Activated CD8-positive, alpha-beta memory T cell treated with anti-CD3 and anti-CD28 coated beads for 48 hours (primary cell): ENCODE data around the gene ISX.

ENCODE experiments used
- DNase-seq, 3 experiments: peaks; one replicate each; pipeline ENCODE4 v3.0.0-alpha.2; 2020; ENCODE audit warnings: low read depth in 2 of 3, low spot score in 2 of 3

Gene ISX

GRCh38 chr22:35109616-35110015 is 43.7 kb downstream of the ISX start:
- no peak for DNase-seq

GRCh38 chr22:35111244-35111643 is 45.3 kb downstream of the ISX start:
- DNase-seq, result no peak

GRCh38 chr22:35113341-35113740 is 47.4 kb downstream of the ISX start:
- no peak for DNase-seq

GRCh38 chr22:35114131-35114980 is 48.4 kb downstream of the ISX start:
- no peak for DNase-seq

GRCh38 chr22:35115515-35115914 is 49.6 kb downstream of the ISX start:
- DNase-seq, result no peak

- DNase-seq, result no peak
These were observed 50.3 kb downstream of the ISX start for GRCh38 chr22:35116269-35116668.

- DNase-seq, result no peak
These were observed 50.9 kb downstream of the ISX start for GRCh38 chr22:35116817-35117216.

- DNase-seq, result no peak
These were observed 53.5 kb downstream of the ISX start for GRCh38 chr22:35119494-35119893.

- no peak for DNase-seq
These were observed 58.8 kb downstream of the ISX start for GRCh38 chr22:35124691-35125219.

GRCh38 chr22:35126993-35127392 is 61.0 kb downstream of the ISX start:
- no peak for DNase-seq

- no peak for DNase-seq
These were observed 62.7 kb downstream of the ISX start for GRCh38 chr22:35128637-35129036.

- no peak for DNase-seq
These were observed 65.6 kb downstream of the ISX start for GRCh38 chr22:35131525-35132000.

- no peak for DNase-seq
These were observed 66.6 kb downstream of the ISX start for GRCh38 chr22:35132568-35132967.

- no peak for DNase-seq
These were observed 67.9 kb downstream of the ISX start for GRCh38 chr22:35133702-35134380.

- no peak for DNase-seq
These were observed 68.7 kb downstream of the ISX start for GRCh38 chr22:35134637-35135036.

GRCh38 chr22:35135165-35135564 is 69.2 kb downstream of the ISX start:
- DNase-seq, result no peak
